ENCODE measurements around the gene B3GALT6.

GRCh38 chr1:1278620-1279019 is 46.6 kb downstream of the B3GALT6 start:
- TF ChIP-seq CTCF (IDR thresholded peaks at IDR 0.05) (no peak), POLR2A (IDR thresholded peaks at IDR 0.05) (no peak)
